Osteoblast (primary cell): Measurements from ENCODE around the gene SLC7A14. TPM values are rescaled to one million over a fixed set of nuclear protein-coding genes. Genes with fewer than 3 reads are reported as not detected.

Source experiments
- DNase-seq: peaks from one replicate; pipeline ENCODE4 v3.0.0; 2011; ENCODE audit warnings: low spot score, mixed read lengths; ENCODE audit not compliant: insufficient read length; ENCODE audit errors: missing footprints
- H2AFZ ChIP-seq: 2 replicates; pipeline ENCODE4 v1.6.0; 2011; ENCODE audit warnings: mild to moderate bottlenecking, low read length
- H3K27ac ChIP-seq: 2 replicates; pipeline ENCODE4 v1.5.1; 2011; ENCODE audit warnings: mild to moderate bottlenecking, low read depth, low read length, moderate library complexity
- H3K27me3 ChIP-seq: 2 replicates; pipeline ENCODE4 v1.6.0; 2012; ENCODE audit warnings: mild to moderate bottlenecking, control low read depth, inconsistent platforms, low read length, moderate library complexity; ENCODE audit not compliant: insufficient read depth
- H3K36me3 ChIP-seq: 2 replicates; pipeline ENCODE4 v1.5.1; 2011; ENCODE audit warnings: mild to moderate bottlenecking, low read length, control low read depth, moderate library complexity; ENCODE audit not compliant: insufficient read depth
- H3K4me1 ChIP-seq: 2 replicates; pipeline ENCODE4 v1.5.1; 2011; ENCODE audit warnings: mild to moderate bottlenecking, low read length, control low read depth, moderate library complexity; ENCODE audit not compliant: insufficient read depth
- H3K4me2 ChIP-seq: 2 replicates; pipeline ENCODE4 v1.6.0; 2011; ENCODE audit warnings: mild to moderate bottlenecking, low read length; ENCODE audit not compliant: insufficient read depth
- H3K4me3 ChIP-seq: fragments of 200-600 bp; sonication (generic); 3 replicates; pipeline ENCODE4 v1.5.1; 2012; ENCODE audit warnings: mild to moderate bottlenecking, low read length, inconsistent platforms; ENCODE audit not compliant: insufficient read depth
- H3K79me2 ChIP-seq: 2 replicates; pipeline ENCODE4 v1.6.0; 2012; ENCODE audit warnings: mild to moderate bottlenecking, low read length, control low read depth, inconsistent platforms; ENCODE audit not compliant: insufficient read depth
- H3K9me3 ChIP-seq: 2 replicates; pipeline ENCODE4 v1.5.1; 2011; ENCODE audit warnings: low read depth, low read length, control low read depth
- H4K20me1 ChIP-seq: 2 replicates; pipeline ENCODE4 v1.6.0; 2012; ENCODE audit warnings: mild to moderate bottlenecking, low read length, control low read depth; ENCODE audit not compliant: insufficient read depth
- CTCF ChIP-seq: IDR thresholded peaks from 2 replicates; pipeline ENCODE4 v1.5.1; 2011; ENCODE audit warnings: mild to moderate bottlenecking, low read depth, low read length, moderate library complexity; ENCODE audit errors: extremely low read depth
- total RNA-seq: library from RNA; depleted of rRNA; stranded (reverse); fragments of >200 nt; gene quantifications from 2 replicates; pipeline ENCODE4 v1.2.3, GENCODE V29; 2012

The SLC7A14 gene
- total RNA-seq, 1 donor: 0.36 TPM

- Histone ChIP-seq H3K9me3 (no peaks in the 10 kb centered on the region), H3K4me3 (no peak overlapping the region), H4K20me1 (no peaks in the 10 kb centered on the region), H3K4me1 (no peaks in the 10 kb centered on the region), H3K27me3 (no peaks in the 10 kb centered on the region), H3K4me2 (no peak overlapping the region), H3K79me2 (no peaks in the 10 kb centered on the region), H3K36me3 (no peaks in the 10 kb centered on the region), H2AFZ (no peak overlapping the region), H3K27ac (no peak overlapping the region)
- no peak for DNase-seq
- TF ChIP-seq CTCF: no peak
These were observed 142.4 kb downstream of the SLC7A14 start for GRCh38 chr3:170443457-170443856.

GRCh38 chr3:170442947-170443346 is 142.9 kb downstream of the SLC7A14 start:
- H3K36me3 ChIP-seq: no peaks in the 10 kb centered on the region
- H4K20me1 ChIP-seq: no peaks in the 10 kb centered on the region
- H2AFZ ChIP-seq: no peak overlapping the region
- H3K9me3 ChIP-seq: no peaks in the 10 kb centered on the region
- no peak overlapping the region for H3K4me2 ChIP-seq
- H3K4me1 ChIP-seq: no peaks in the 10 kb centered on the region
- H3K27ac ChIP-seq: no peak overlapping the region
- no peak overlapping the region for H3K4me3 ChIP-seq
- no peak for TF ChIP-seq CTCF
- H3K79me2 ChIP-seq: no peaks in the 10 kb centered on the region
- DNase-seq: no peak
- H3K27me3 ChIP-seq: no peaks in the 10 kb centered on the region

- DNase-seq: no peak
- Histone ChIP-seq H3K27ac (no peak overlapping the region), H3K27me3 (no peaks in the 10 kb centered on the region), H4K20me1 (no peaks in the 10 kb centered on the region), H3K4me3 (no peak overlapping the region), H2AFZ (no peak overlapping the region), H3K79me2 (no peaks in the 10 kb centered on the region), H3K36me3 (no peaks in the 10 kb centered on the region), H3K4me1 (no peaks in the 10 kb centered on the region), H3K4me2 (no peak overlapping the region), H3K9me3 (no peaks in the 10 kb centered on the region)
- TF ChIP-seq CTCF: no peak
These were observed 144.5 kb downstream of the SLC7A14 start for GRCh38 chr3:170441412-170441811.

- Histone ChIP-seq H3K27me3 (no peaks in the 10 kb centered on the region), H3K9me3 (no peaks in the 10 kb centered on the region), H3K4me2 (no peak overlapping the region), H3K27ac (no peak overlapping the region), H3K4me1 (no peaks in the 10 kb centered on the region), H3K36me3 (peaks cover 6% of the 10 kb centered on the region), H4K20me1 (no peaks in the 10 kb centered on the region), H2AFZ (no peak overlapping the region), H3K4me3 (no peak overlapping the region), H3K79me2 (no peaks in the 10 kb centered on the region)
- peak; percentile 29 for DNase-seq
- TF ChIP-seq CTCF: no peak
These were observed 145.5 kb downstream of the SLC7A14 start for GRCh38 chr3:170440344-170440743.
